Parathyroid adenoma (tissue), 2 donors: ENCODE results near the gene COA7.

ENCODE experiments used
- H2AFZ ChIP-seq: fragments of 300-600 bp; sonication (generic); one replicate; pipeline ENCODE4 v1.7.0; 2017; ENCODE audit warnings: antibody characterized with exemption, mild to moderate bottlenecking
- H3K27ac ChIP-seq: fragments of 300-600 bp; sonication (generic); one replicate; pipeline ENCODE4 v1.7.0; 2017
- H3K27me3 ChIP-seq: fragments of 300-600 bp; sonication (generic); one replicate; pipeline ENCODE4 v1.7.0; 2017; ENCODE audit warnings: low read length; ENCODE audit not compliant: control insufficient read depth, insufficient read depth
- H3K36me3 ChIP-seq: fragments of 300-600 bp; sonication (generic); one replicate; pipeline ENCODE4 v1.7.0; 2017; ENCODE audit warnings: low read length; ENCODE audit not compliant: control insufficient read depth, insufficient read depth
- H3K4me1 ChIP-seq: fragments of 300-600 bp; sonication (generic); one replicate; pipeline ENCODE4 v1.7.0; 2017; ENCODE audit warnings: control low read depth
- H3K4me2 ChIP-seq: fragments of 300-600 bp; sonication (generic); one replicate; pipeline ENCODE4 v1.7.0; 2017; ENCODE audit warnings: low read length
- H3K4me3 ChIP-seq: fragments of 300-600 bp; sonication (generic); one replicate; pipeline ENCODE4 v1.7.0; 2017; ENCODE audit warnings: low read depth, low read length
- H3K79me2 ChIP-seq: fragments of 300-600 bp; sonication (generic); one replicate; pipeline ENCODE4 v1.7.0; 2017; ENCODE audit warnings: control low read depth
- H3K9ac ChIP-seq: fragments of 300-600 bp; sonication (generic); one replicate; pipeline ENCODE4 v1.7.0; 2017; ENCODE audit warnings: mild to moderate bottlenecking
- H3K9me3 ChIP-seq: fragments of 300-600 bp; sonication (generic); one replicate; pipeline ENCODE4 v1.7.0; 2017; ENCODE audit warnings: low read length; ENCODE audit not compliant: control insufficient read depth
- CTCF ChIP-seq: fragments of 300-600 bp; sonication (generic); IDR thresholded peaks from one replicate; pipeline ENCODE4 v1.7.0; 2017; ENCODE audit warnings: antibody characterized with exemption, mild to moderate bottlenecking
- donor health status: primary hyperparathyroidism.

The COA7 gene

GRCh38 chr1:52636721-52637695, 61.1 kb downstream of the COA7 start:
- Histone ChIP-seq H3K27ac (peak overlapping the region; percentile 15), H3K27me3 (peaks cover 5% of the 10 kb centered on the region), H3K9ac (no peak overlapping the region), H3K9me3 (no peaks in the 10 kb centered on the region), H3K4me2 (no peak overlapping the region), H2AFZ (no peak overlapping the region), H3K36me3 (no peaks in the 10 kb centered on the region), H3K79me2 (no peaks in the 10 kb centered on the region), H3K4me3 (no peak overlapping the region), H3K4me1 (no peaks in the 10 kb centered on the region)
- TF ChIP-seq CTCF = no peak

- Histone ChIP-seq H3K4me1 (no peaks in the 10 kb centered on the region), H3K27me3 (peaks cover 5% of the 10 kb centered on the region), H3K79me2 (no peaks in the 10 kb centered on the region), H2AFZ (no peak overlapping the region), H3K9me3 (no peaks in the 10 kb centered on the region), H3K36me3 (no peaks in the 10 kb centered on the region), H3K27ac (no peak overlapping the region), H3K9ac (no peak overlapping the region), H3K4me2 (no peak overlapping the region), H3K4me3 (no peak overlapping the region)
- no peak for TF ChIP-seq CTCF
These were observed 62.6 kb downstream of the COA7 start for GRCh38 chr1:52635321-52636089.
